H1 (cell line): ENCODE data around the gene LSM11. TPM values are rescaled to one million over a fixed set of nuclear protein-coding genes. Genes with fewer than 3 reads are reported as not detected.

Experiments
- ATF3 ChIP-seq: IDR thresholded peaks from 2 replicates; pipeline ENCODE4 v1.6.1; 2011; ENCODE audit warnings: low read depth, mild to moderate bottlenecking, low read length; ENCODE audit not compliant: insufficient read depth
- CHD7 ChIP-seq: fragments of 300-600 bp; sonication (generic); IDR thresholded peaks from 2 replicates; pipeline ENCODE4 v1.7.1; 2012; ENCODE audit warnings: low read length, moderate library complexity, mild to moderate bottlenecking, inconsistent platforms; ENCODE audit not compliant: insufficient replicate concordance
- CTCF ChIP-seq, 3 experiments: IDR thresholded peaks; 1 replicate in 2 of 3; 2 replicates in 1 of 3; pipeline versions ENCODE4 v1.5.1 to v1.6.1; 2011; ENCODE audit warnings: low read length in 3 of 3, mild to moderate bottlenecking in 3 of 3, inconsistent platforms in 2 of 3, low read depth in 1 of 3, moderate library complexity in 1 of 3; ENCODE audit not compliant: insufficient read depth in 1 of 3; ENCODE audit errors: control extremely low read depth in 1 of 3
- RFX5 ChIP-seq: IDR thresholded peaks from 2 replicates; pipeline ENCODE4 v1.6.1; 2011; ENCODE audit warnings: low read depth, low read length, improper control_type of control experiment, borderline replicate concordance
- SIRT6 ChIP-seq: IDR thresholded peaks from one replicate; pipeline ENCODE4 v1.7.1; 2012; ENCODE audit warnings: low read length, inconsistent platforms
- SP1 ChIP-seq: IDR thresholded peaks from 2 replicates; pipeline ENCODE4 v1.6.1; 2011; ENCODE audit warnings: low read depth, low read length
- USF2 ChIP-seq: IDR thresholded peaks from 2 replicates; pipeline ENCODE4 v1.6.1; 2011; ENCODE audit warnings: low read length, improper control_type of control experiment
- polyA plus RNA-seq, 7 experiments: library from polyadenylated mRNA; depleted of rRNA in 3 of 7; stranded (reverse) in 5 of 7; unstranded in 2 of 7; fragments of >200 nt in 5 of 7; fragments of 200-250 nt in 2 of 7; gene quantifications; 1 replicate in 5 of 7; 2 replicates in 1 of 7; 4 replicates in 1 of 7; pipeline versions ENCODE4 v1.2.1 to v1.2.3, GENCODE V29; 2011 to 2013; ENCODE audit warnings: missing spikeins in 2 of 7, mixed read lengths in 2 of 7
- total RNA-seq: library from RNA; stranded (reverse); fragmentation: NEBNext Ultra II Directional; extraction: Animal tissue kit (Norgen Biotek cat#: 25700); gene quantifications from 2 replicates; pipeline ENCODE4 v1.2.1, GENCODE V29; 2021

Gene LSM11
- total and polyA plus RNA-seq, 2 of the 8 experiments (the other 6 are each of a cell fraction or from before 2014, with no cell fraction given): 1.8 to 3.9 TPM

GRCh38 chr5:157703736-157704135 lies 39.8 kb upstream of the LSM11 start (continued):
- no peak for TF ChIP-seq CHD7
- TF ChIP-seq ATF3: no peak
- no peak for TF ChIP-seq SIRT6
- TF ChIP-seq SP1: no peak
- no peak for TF ChIP-seq RFX5
- no peak for TF ChIP-seq USF2
- TF ChIP-seq CTCF (IDR thresholded peaks at IDR 0.05; ENCODE audit: control extremely low read depth in 1 of 3, insufficient read depth in 1 of 3, low read depth in 1 of 3, low read length in 3 of 3): no peak
